WERI-Rb-1 (cell line): ENCODE data around the gene OR56B1.

ENCODE experiments used
- DNase-seq: peaks from one replicate; pipeline ENCODE4 v3.0.0-alpha.2; 2020
- H3K27ac ChIP-seq: fragments of 250-450 bp; sonication (Bioruptor Pico); 2 replicates; pipeline ENCODE4 v1.5.1; 2020; ENCODE audit warnings: mild to moderate bottlenecking, moderate library complexity
- H3K27me3 ChIP-seq: fragments of 250-450 bp; sonication (Bioruptor Pico); 2 replicates; pipeline ENCODE4 v1.5.1; 2021; ENCODE audit warnings: mild to moderate bottlenecking, low read depth, moderate library complexity; ENCODE audit not compliant: insufficient read depth, severe bottlenecking
- H3K36me3 ChIP-seq: fragments of 250-450 bp; sonication (Bioruptor Pico); 2 replicates; pipeline ENCODE4 v1.5.1; 2020; ENCODE audit warnings: mild to moderate bottlenecking, moderate library complexity
- H3K4me3 ChIP-seq: 2 replicates; pipeline ENCODE4 v1.5.1; 2011; ENCODE audit warnings: low read depth, mild to moderate bottlenecking, control low read depth, low read length
- H3K9me3 ChIP-seq: fragments of 250-450 bp; sonication (Bioruptor Pico); 2 replicates; pipeline ENCODE4 v1.5.1; 2021; ENCODE audit warnings: mild to moderate bottlenecking, moderate library complexity; ENCODE audit not compliant: severe bottlenecking
- CTCF ChIP-seq: IDR thresholded peaks from 2 replicates; pipeline ENCODE4 v1.5.1; 2011; ENCODE audit warnings: low read depth, mild to moderate bottlenecking, control low read depth, inconsistent platforms, low read length

OR56B1 gene

DNA sequence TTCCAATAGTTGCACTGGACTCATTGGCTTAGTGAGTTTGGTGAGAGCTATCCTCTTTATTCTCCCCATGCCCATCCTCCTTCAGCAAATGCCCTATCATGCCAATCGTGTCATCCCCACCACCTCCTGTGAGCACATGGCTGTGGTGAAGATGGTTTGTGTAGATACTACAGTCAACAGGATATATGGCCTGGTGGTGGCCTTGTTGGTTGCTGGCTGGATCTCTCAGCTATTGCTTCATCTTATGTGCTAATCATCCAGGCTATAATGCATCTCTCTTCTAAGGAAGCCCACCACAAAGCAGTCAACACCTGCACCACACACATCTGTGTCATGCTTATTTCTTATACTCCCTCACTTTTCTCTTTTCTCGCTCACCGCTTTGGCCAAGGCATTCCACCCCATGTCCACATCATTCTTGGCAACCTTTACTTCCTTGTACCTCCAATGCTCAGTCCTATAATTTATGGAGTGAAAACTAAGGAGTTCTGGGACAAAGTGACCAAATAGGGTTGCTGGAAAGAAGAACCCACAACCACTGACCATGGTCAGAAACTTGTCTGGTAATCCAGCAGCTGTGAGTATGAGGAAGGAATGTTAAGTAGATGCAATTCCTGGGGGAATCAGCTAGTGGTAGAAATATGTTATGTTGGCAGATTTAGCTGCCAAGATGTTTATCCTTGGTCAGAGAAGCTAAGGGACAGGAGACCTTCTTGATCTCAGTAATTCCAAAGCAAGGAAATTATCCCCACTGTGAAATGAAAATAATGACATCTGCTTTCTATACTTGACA is 16.3 kb upstream of the OR56B1 start:
- no peak for DNase-seq
- TF ChIP-seq CTCF = no peak
- Histone ChIP-seq H3K36me3 (no peaks in the 10 kb centered on the region), H3K4me3 (no peak overlapping the region), H3K27me3 (peaks cover 31% of the 10 kb centered on the region), H3K9me3 (no peaks in the 10 kb centered on the region), H3K27ac (no peak overlapping the region)

DNA sequence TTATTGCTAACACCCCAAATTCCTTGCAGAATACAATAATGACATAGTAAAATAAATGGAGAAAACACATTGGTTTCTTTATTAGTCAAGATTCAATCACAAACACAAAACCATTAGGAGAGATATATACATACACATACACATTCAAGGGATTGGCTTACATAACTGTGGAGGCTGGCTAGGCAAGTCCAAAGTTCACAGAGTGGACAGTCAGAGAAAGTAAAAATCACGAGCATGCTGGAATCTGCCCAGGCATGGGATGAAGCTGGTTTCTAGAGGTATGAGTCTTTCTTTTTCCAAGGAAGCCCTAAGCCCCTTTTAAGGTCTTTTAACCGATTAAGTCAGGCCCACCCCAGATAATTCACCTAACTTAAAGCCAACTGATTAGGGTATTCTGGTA is 13.6 kb upstream of the OR56B1 start:
- H3K27me3 ChIP-seq = peaks cover 33% of the 10 kb centered on the region
- H3K4me3 ChIP-seq = no peak overlapping the region
- H3K9me3 ChIP-seq = no peaks in the 10 kb centered on the region
- no peak for TF ChIP-seq CTCF
- no peak overlapping the region for H3K27ac ChIP-seq
- no peaks in the 10 kb centered on the region for H3K36me3 ChIP-seq
- no peak for DNase-seq

GRCh38 chr11:5726351-5726750 is 9.9 kb upstream of the OR56B1 start:
- no peak for TF ChIP-seq CTCF
- Histone ChIP-seq H3K27me3 (peaks cover 32% of the 10 kb centered on the region), H3K36me3 (no peaks in the 10 kb centered on the region), H3K9me3 (no peaks in the 10 kb centered on the region), H3K27ac (no peak overlapping the region), H3K4me3 (no peak overlapping the region)
- no peak for DNase-seq

DNA sequence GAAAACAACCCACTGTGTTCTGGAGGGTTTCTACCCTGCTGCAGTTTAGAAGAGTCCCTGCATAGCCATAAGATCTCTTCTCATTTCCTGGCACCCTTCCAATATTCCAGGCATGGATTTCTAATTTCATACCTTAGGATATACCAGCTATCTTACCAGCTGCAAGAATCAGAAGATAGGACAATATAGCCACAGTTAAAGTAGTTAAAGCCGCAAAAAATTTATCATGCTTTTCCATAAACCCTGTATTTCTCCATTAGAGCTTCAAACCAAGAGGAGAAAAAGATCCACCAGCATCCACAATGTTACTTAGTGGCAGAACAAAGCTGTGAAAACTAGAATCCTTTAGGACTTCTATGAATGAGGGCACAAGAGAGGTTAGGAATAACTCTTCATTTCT is 8.6 kb upstream of the OR56B1 start:
- no peak for DNase-seq
- H3K27ac ChIP-seq = no peak overlapping the region
- no peak overlapping the region for H3K4me3 ChIP-seq
- peaks cover 39% of the 10 kb centered on the region for H3K27me3 ChIP-seq
- TF ChIP-seq CTCF = no peak
- H3K36me3 ChIP-seq = no peaks in the 10 kb centered on the region
- no peaks in the 10 kb centered on the region for H3K9me3 ChIP-seq

- no peak overlapping the region for H3K27ac ChIP-seq
- no peaks in the 10 kb centered on the region for H3K36me3 ChIP-seq
- no peak for DNase-seq
Observed at GRCh38 chr11:5737091-5737490, 843 bp downstream of the OR56B1 start.

More at GRCh38 chr11:5737091-5737490, 843 bp downstream of the OR56B1 start:
- TF ChIP-seq CTCF = no peak
- Histone ChIP-seq H3K9me3 (no peaks in the 10 kb centered on the region), H3K27me3 (peaks cover 27% of the 10 kb centered on the region), H3K4me3 (no peak overlapping the region)
